GM19397 (cell line): Measurements from ENCODE around the gene AMT.

Experiments used
- ATAC-seq: cut with Tn5 transposase; IDR thresholded peaks from one replicate; pipeline ENCODE4 v1.9.1; 2021; ENCODE audit warnings: mild to moderate bottlenecking, moderate library complexity; ENCODE audit not compliant: unreplicated experiment

The AMT gene

GRCh38 chr3:49422379-49423248, at the start of gene AMT:
Gene AMT, minus strand, starts transcription at chr3:49422473. Its CDS starts 23 bp downstream, at chr3:49422450.
- no peak for ATAC-seq

GRCh38 chr3:49470714-49471420, 48.6 kb upstream of the AMT start:
- peak; percentile 24 for ATAC-seq

- peak; percentile 86 for ATAC-seq
Measured at GRCh38 chr3:49469936-49470713, 47.9 kb upstream of the AMT start, which contains the start of gene DAG1. Gene DAG1, plus strand, starts transcription at chr3:49470267. Its CDS starts 40,268 bp downstream, at chr3:49510535.

GRCh38 chr3:49469037-49469935, 47.0 kb upstream of the AMT start:
- no peak for ATAC-seq

- no peak for ATAC-seq
Measured at GRCh38 chr3:49466085-49466484, 43.8 kb upstream of the AMT start.

GRCh38 chr3:49465270-49466034, 43.2 kb upstream of the AMT start:
- ATAC-seq = no peak

GRCh38 chr3:49462222-49462621, 39.9 kb upstream of the AMT start:
- ATAC-seq = no peak

GRCh38 chr3:49461443-49462171, 39.3 kb upstream of the AMT start:
- no peak for ATAC-seq

GRCh38 chr3:49460956-49461355, 38.7 kb upstream of the AMT start:
- no peak for ATAC-seq

- ATAC-seq = no peak
Measured at GRCh38 chr3:49460188-49460890, 38.1 kb upstream of the AMT start.

- ATAC-seq = no peak
Measured at GRCh38 chr3:49456466-49456865, 34.2 kb upstream of the AMT start.

- no peak for ATAC-seq
Measured at GRCh38 chr3:49454898-49455681, 32.8 kb upstream of the AMT start.

GRCh38 chr3:49454458-49454857, 32.2 kb upstream of the AMT start:
- no peak for ATAC-seq

GRCh38 chr3:49453621-49454020, 31.3 kb upstream of the AMT start:
- no peak for ATAC-seq

- no peak for ATAC-seq
Measured at GRCh38 chr3:49445391-49445790, 23.1 kb upstream of the AMT start.

- no peak for ATAC-seq
Measured at GRCh38 chr3:49434731-49435130, 12.5 kb upstream of the AMT start.

GRCh38 chr3:49428752-49429080, 6.4 kb upstream of the AMT start:
- ATAC-seq = no peak

GRCh38 chr3:49427586-49427985, 5.3 kb upstream of the AMT start:
- no peak for ATAC-seq
